Activated CD4-positive, alpha-beta T cell treated with anti-CD3 and anti-CD28 coated beads, Interleukin-2, Interleukin-4, amounts not matched to agents 100 ng/mL and 50 ng/mL, durations not matched to agents 16 hours and 8 hours (primary cell): ENCODE results near the gene DBNL.

Experiments
- DNase-seq: peaks from one replicate; pipeline ENCODE4 v3.0.0-alpha.2; 2020; ENCODE audit warnings: low spot score

Gene DBNL

DNA sequence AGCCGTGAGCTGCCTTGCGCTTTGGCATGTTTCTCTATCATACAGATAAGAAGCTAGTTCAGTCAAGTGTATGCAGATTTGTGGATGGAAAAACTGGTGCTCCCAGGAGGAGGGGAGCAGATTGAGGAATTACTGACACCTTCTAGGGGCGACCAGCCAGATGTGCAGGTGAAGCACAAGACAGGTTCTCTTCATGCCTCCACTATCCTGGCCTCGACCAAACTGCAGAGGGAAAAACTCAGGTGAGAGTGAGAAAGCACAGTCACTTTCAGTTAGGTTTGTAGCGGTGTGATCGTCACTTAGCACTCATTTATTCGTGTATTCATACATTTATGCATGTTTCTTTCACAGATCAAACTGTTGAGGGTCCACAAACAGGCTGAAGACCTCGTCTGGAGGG is 600 bp upstream of the DBNL start:
- DNase-seq, result no peak

DNA sequence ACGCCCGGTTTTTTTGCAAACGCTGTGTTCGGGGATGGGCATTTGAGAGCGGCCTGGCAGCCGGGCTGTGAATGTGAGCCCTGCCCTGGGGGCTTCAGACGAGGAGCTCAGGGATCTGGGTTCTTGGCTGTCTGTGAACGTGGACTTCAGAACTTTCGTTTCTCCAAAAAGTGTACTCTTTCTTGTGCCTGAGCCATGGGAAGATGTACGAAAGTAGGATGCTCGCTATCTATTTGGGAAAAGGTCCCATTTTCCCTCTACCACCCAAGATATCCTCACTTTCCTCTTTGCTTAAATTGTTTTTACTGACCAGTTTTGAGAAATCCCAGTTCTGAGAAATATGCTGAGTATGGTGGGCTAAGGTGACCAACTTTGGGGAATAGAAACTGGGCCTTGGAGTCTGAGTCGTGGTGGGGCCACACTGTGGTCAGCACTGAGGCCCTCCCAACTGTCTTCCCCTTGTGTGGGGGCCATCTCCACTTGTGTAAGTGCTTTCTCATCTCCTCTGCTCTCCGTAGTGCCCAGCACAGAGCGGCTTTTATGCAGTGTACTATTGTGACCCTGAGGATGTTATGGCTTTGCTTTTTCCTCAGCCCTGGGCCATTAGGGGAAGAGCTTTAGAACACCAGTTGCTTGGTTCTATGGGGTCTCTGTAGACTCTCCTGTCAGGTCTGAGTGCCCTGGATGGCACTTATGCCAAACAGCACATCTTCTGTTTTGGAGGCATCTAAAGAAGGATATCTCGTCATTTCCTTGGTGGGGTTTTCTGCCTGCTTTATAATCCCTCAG is 918 bp downstream of the DBNL start:
- DNase-seq, result no peak

DNA sequence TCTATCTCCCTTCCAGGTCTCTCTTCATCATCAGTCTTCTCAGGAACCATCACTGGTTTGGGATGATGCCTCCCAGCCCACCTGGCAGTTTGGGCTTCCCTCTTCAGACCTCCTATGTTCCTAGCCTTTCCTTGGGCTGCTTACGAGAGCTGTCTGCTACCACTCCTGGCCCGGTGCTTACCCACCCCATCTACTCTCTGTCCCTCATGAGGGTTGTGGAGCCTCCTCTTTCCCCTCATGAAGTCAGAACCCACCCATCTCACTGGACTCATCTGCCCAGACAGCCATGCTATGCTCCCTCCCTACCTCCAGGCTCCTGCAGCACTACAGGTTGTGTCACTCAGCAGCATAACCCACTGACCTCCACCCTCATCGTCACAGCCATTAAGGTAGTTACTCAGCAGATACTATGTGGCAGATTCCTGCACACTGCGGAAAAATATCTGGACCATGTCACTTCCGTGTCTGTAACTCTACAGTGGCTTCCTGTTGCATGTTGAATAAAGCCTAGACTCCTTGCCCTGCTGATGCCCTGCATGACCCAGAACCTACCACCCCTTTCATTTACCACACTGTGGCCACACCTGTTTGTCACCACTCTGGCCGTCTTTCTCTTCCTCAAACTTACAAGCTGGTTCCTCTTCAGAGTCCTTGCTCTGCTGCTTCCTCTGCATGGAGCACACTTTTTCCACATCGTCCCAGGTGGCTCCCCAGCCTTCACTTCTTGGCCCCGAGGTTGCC is 2.0 kb downstream of the DBNL start:
- DNase-seq, result peak; percentile 59

DNA sequence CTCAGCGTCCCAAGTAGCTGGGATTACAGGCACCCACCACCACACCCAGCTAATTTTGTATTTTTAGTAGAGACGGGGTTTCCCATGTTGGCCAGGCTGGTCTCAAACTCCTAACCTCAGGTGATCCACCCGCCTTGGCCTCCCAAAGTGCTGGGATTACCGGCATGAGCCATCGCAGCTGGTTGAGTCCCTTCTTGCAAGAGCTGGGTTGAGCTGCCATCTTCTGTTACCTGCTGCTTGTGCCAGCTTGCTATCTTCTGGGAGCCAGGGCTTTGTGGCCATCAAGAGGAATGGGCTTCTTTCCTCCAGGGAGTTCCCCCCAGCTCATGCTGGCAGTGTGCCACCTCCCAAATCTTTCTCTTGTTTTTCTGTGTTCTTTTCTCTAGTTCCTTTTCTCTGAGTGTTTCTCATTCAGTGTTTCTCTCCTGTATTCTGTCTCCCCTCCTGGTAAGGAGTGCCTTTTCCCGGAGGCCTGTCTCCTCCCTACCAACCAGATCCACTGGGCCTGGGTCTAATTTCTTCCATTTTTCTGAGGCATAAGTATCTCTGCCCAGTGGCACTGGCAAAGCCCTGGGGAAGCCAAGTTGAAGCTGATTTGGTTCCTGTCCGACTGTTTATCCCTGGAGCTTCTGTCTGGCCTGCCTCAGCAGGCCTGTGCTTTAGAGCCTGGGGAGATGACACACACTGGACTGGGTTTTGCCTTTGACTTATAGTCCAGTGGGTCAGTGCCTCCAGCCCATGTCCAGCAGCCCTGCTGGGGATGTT is 3.7 kb downstream of the DBNL start:
- DNase-seq, result no peak

DNA sequence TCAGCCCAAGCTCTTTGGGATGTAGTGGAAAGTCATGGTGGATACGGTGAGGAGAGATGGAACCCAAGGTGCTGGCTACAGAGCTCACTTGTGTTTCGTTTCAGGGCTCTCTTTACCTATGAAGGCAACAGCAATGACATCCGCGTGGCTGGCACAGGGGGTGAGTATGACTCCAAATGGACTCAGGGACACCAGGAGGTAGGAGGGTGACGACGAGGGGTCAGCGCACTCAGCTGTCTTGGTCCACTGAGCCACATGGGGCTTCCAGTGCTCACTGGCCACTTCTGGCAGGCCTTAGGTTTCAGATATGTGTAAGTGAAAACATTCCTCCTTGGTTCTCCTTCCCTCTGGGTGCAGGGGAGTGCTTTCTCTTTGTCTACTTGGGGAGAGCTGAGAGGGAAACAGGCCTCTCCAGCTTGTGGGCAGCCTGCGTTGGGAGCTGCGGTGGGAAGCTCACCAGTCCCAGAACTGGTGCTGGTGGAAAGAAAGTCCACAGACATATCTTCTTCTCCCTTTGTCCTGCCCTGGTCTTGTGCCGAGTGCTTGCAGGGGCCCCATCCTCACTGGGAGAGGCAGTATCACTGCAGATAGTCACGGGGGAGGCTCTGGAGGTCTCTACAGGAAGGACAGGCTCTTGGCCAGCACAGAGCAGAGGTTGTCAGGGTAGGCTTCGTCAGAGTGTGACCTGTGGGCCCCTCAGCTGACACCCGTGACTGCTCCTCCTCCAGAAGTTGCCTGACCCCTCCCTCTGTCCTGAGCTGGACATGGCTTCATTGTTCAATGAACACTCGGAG is 5.8 kb downstream of the DBNL start:
- DNase-seq, result no peak

DNA sequence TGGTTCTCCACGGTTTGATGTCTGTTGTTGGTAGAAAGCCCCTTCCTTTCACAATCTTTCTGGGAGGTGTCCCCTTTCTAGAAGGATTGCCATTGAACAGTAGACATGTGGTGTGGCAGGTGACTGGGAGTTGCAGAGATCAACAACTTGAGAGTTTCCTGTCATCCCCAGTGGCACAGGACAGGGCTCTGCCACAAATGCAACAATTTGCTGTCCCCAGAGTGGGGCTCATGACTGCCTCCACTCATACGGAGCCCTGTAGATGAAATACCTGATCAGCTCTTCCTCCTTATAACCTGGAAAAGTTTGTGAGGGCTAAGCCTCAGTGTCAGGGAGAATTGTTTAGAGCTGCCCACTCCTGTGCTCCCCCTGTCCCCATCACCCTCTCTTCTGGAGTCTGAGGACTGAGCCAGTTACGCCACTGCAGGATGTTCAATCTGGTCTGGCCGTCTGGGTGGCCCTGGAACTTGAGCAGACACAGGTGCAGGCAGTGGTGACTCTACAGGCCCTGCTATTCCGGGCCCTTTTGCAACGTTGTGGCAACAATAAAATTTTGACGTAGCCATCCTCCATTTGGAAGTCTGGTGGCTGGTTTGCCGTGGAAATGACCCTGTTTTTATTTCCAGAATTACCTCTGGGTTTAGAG is 6.5 kb downstream of the DBNL start:
- DNase-seq, result no peak

DNA sequence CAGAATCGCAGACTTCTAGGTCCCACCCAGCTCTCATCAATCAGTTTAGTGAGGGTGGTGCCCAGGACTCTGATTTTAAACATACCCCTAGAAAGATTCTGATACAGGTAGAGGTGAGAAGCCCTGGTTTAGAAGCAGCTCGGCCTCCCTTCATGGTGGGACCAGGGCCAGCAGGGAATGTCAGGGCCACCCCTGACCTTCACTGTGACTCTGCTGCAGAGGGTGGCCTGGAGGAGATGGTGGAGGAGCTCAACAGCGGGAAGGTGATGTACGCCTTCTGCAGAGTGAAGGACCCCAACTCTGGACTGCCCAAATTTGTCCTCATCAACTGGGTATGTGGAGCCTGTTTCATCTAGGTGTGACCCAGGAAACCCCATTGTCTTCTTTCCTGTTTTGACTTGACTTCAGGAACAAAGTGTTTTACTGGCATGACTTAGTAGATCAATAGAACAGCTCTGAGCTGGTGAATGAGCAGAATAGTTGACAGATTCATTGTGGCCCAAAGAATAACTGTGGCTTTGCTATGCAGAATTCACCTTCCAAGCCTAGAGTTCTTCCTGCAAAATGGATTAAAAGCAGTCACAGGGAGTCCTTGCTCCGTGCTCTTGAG is 7.2 kb downstream of the DBNL start:
- no peak for DNase-seq

DNA sequence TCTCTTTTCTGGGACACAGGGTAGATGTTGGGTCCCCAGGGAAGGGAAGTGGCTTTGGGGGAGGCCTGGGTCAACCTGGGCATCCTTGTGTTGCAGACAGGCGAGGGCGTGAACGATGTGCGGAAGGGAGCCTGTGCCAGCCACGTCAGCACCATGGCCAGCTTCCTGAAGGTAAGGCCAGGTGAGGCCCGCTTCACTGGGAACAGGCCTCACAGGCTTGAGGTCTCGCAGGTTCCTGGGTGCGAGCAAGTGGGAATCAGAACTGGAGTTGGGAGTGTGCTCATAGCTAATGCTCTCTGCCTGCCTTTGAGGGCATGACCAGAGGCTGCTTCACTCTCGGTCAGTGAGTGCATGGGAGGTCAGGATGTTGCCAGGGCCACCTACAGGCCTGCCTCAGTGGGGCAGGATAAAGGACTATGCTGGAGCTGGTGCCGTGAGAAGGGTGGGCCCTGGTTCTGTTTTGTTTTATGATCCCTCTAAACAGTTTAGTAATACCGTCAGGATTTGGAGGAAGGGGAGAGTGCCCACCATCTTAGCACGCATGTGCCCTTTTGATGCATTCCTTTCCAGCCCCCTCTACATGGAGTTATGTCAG is 8.4 kb downstream of the DBNL start:
- DNase-seq, result no peak

DNA sequence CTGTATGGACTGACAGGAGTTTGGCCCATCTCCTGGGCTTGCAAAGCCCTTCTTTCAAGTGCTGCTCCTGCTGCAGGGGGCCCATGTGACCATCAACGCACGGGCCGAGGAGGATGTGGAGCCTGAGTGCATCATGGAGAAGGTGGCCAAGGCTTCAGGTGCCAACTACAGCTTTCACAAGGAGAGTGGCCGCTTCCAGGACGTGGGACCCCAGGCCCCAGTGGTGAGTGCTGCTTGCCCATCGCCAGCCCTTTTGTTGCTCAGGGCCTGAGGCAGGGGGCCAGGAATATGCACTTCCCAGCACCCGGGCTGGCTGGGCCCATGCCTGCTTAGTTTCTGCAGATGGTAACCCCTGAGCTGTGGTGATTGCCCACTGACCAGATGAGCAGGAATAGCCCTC is 12.2 kb downstream of the DBNL start:
- DNase-seq, result no peak

DNA sequence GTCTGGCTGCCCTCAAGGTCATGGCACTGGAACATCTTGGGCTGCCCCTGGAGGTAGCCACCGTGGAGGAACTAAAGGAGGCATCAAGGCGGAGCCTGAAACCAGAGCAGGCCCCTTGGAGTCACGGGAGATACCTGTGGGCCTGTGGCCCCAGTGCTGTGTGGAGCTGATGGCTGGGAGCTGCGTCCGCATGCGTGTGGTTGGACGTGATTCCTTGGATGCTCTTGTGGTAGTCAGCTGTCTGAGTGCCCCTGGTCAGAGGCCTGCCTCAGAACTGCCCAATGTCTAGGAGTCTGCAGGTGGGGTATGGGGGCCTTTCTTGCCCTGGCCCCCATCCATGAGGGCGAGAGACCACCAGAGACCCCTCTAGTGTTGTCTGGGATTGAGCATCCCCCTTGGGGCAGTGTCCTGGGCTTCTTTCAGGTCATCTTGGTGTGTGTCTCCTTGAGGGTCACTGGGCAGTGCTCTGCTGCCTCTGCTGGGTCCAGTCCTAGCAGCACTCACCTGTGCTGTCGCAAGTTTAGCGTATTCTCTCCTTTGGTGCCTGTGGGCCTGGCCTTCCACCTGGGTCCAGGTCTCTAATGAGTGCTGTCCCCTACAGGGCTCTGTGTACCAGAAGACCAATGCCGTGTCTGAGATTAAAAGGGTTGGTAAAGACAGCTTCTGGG is 12.8 kb downstream of the DBNL start:
- DNase-seq, result no peak

DNA sequence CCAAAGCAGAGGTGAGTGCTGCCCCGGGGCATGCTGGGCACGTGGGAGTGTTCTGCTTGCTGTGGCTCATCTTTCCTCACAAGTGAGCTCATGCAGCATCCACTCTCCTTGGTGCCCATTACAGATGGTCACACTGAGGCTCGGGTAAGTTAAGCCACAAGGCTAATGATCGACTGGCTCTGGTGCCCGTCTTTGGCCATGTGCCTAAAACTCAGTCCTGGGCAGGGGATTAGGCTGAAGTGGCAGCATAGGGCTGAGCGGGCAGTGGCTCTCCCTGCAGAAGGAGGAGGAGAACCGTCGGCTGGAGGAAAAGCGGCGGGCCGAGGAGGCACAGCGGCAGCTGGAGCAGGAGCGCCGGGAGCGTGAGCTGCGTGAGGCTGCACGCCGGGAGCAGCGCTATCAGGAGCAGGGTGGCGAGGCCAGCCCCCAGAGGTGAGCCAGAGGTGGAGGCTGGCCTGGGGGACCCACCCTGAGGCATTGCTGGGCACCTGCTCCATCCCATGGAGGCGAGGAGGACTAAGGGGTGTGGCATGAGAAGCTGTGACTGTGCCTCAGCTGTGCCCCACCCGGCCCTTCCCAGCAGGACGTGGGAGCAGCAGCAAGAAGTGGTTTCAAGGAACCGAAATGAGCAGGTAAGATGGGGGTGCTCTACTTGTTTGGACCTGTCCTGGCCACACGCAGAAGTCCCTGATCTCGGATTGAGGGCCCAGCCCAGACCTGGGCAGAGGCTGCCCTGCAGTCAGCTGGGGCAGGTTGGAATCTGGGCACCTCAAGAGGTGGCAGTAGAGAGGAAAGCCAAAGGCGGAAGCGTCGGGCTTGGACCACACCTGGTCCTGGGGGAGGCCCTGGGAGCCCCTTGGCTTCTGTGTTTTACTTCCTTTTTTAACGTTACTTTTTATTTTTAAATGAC is 13.6 kb downstream of the DBNL start:
- no peak for DNase-seq

DNA sequence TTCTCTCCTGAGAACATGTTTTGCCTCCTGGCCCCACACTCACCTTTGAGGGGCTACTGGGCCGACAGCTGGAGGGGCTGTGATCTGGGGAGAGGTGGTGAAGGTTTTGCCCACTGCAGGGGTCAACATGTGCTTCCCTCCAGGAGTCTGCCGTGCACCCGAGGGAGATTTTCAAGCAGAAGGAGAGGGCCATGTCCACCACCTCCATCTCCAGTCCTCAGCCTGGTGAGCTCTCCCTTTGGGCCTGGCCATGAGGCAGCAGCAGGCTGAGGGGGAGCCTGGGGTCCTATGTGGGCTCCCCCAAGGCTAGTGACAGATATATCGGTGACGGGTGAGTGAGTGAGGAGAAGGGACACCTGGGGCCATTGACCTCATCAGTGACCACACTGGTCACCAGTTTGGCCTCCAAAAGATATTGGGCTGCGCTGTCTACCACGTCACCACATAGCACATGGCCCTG is 14.3 kb downstream of the DBNL start:
- DNase-seq, result no peak

DNA sequence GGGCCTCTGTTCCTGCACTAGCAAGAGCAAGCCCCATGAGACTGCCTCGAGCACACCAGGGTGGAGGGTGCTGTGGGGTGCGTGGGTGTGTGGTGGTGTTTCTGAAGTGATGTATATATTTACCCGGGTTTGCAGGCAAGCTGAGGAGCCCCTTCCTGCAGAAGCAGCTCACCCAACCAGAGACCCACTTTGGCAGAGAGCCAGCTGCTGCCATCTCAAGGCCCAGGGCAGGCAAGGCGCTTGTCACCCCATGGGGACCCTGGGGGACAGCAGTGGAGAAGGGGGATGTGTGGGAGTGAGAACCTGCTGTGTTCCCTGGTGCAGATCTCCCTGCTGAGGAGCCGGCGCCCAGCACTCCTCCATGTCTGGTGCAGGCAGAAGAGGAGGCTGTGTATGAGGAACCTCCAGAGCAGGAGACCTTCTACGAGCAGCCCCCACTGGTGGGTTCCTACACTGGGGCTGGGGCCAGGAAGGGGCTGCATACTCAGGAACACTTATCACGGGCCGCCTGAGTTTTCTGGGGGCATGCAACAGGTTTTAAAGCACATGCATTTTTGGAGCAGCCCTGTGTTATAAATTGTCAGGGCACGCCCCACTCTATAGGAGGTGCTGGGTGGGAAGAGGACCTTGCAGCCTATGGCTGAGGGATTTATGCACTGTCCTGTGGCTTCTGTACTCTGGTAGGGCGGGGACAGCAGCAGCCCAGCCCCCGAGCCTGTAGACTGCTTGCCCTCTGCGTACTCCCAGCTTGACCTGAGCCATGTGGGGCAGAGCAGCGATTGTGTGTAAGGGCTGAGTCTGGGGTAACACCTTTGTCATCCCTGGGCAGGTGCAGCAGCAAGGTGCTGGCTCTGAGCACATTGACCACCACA is 15.0 kb downstream of the DBNL start:
- no peak for DNase-seq

DNA sequence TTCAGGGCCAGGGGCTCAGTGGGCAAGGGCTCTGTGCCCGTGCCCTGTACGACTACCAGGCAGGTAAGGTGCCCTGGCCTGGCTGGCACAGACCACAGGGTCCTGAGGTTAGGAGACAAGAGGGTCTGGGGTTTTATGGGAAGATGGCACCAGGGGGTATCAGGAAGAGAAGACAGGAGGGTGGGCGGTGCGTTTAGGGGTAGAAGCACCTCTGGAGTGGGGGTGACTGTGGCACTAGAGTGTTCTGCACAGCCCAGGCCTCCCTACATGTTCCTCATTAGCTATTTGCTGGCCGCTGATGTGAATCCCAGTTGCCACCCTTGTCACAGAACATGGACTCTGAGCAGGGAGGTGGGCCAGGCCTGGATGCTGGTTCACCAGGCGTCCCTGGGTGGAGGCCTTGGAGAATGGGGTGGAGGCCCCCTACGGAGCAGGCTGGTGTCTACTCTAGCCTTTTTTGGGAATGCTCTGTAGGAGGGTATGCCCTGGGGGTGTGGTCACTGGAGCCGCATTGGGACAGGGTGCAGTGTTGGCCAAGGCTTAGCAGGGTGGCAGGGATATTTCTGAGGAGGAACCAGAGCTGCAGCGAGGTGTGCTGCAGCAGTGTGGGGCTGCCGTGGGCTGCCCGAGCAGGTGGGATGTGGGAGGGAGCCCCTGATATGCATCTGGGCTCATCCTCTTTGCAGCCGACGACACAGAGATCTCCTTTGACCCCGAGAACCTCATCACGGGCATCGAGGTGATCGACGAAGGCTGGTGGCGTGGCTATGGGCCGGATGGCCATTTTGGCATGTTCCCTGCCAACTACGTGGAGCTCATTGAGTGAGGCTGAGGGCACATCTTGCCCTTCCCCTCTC is 15.8 kb downstream of the DBNL start:
- DNase-seq, result no peak

DNA sequence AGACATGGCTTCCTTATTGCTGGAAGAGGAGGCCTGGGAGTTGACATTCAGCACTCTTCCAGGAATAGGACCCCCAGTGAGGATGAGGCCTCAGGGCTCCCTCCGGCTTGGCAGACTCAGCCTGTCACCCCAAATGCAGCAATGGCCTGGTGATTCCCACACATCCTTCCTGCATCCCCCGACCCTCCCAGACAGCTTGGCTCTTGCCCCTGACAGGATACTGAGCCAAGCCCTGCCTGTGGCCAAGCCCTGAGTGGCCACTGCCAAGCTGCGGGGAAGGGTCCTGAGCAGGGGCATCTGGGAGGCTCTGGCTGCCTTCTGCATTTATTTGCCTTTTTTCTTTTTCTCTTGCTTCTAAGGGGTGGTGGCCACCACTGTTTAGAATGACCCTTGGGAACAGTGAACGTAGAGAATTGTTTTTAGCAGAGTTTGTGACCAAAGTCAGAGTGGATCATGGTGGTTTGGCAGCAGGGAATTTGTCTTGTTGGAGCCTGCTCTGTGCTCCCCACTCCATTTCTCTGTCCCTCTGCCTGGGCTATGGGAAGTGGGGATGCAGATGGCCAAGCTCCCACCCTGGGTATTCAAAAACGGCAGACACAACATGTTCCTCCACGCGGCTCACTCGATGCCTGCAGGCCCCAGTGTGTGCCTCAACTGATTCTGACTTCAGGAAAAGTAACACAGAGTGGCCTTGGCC is 16.6 kb downstream of the DBNL start:
- DNase-seq, result no peak

DNA sequence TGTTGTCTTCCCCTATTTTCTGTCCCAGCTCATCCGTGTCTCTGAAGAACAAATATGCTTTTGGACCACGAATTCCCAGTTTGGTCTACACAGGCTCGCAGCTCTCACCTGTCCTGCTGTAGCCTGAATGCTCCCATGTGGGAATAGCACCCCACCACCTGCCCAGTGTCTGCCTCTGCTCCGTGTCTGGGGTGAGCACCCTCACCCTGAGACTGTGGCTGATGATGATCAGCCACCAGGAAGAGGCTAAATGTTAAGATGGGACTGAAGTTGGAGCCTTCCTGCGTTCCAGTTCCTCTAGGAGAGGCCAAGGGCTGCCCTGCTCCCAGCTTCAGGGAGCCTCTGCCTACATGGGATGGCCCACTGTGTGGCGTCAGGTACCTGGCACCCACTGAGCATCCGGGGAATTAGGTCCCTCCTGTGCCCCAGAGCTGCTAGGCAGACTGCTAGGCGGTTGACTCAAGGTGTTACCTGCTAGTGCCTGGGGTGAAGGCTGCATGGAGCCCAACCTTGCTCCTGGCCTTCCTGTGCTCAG is 17.2 kb downstream of the DBNL start:
- no peak for DNase-seq
